ENCODE measurements around the gene AGXT. TPM values are rescaled to one million over a fixed set of nuclear protein-coding genes. Genes with fewer than 3 reads are reported as not detected.
A peak's percentile ranks its signal among the peaks of the same experiment; 100 is the strongest.

The AGXT gene
- total RNA-seq, 1 donor from 2014 or later: not detected

- no peak for DNase-seq
- Mint-ChIP-seq H3K27ac (ENCODE audit: unreplicated experiment) (no peak overlapping the region), H3K4me1 (ENCODE audit: low read depth, unreplicated experiment) (peaks cover 3% of the 10 kb centered on the region), H3K9me3 (ENCODE audit: unreplicated experiment) (no peaks in the 10 kb centered on the region), H3K4me3 (ENCODE audit: unreplicated experiment) (no peak overlapping the region), H3K27me3 (ENCODE audit: unreplicated experiment) (peaks cover 2% of the 10 kb centered on the region), H3K36me3 (ENCODE audit: unreplicated experiment) (no peaks in the 10 kb centered on the region)
- no peak for TF ChIP-seq CTCF (IDR thresholded peaks at IDR 0.05; ENCODE audit: partially characterized antibody, unreplicated experiment)
These were observed 17.5 kb downstream of the AGXT start for GRCh38 chr2:240886023-240886565.

DNA sequence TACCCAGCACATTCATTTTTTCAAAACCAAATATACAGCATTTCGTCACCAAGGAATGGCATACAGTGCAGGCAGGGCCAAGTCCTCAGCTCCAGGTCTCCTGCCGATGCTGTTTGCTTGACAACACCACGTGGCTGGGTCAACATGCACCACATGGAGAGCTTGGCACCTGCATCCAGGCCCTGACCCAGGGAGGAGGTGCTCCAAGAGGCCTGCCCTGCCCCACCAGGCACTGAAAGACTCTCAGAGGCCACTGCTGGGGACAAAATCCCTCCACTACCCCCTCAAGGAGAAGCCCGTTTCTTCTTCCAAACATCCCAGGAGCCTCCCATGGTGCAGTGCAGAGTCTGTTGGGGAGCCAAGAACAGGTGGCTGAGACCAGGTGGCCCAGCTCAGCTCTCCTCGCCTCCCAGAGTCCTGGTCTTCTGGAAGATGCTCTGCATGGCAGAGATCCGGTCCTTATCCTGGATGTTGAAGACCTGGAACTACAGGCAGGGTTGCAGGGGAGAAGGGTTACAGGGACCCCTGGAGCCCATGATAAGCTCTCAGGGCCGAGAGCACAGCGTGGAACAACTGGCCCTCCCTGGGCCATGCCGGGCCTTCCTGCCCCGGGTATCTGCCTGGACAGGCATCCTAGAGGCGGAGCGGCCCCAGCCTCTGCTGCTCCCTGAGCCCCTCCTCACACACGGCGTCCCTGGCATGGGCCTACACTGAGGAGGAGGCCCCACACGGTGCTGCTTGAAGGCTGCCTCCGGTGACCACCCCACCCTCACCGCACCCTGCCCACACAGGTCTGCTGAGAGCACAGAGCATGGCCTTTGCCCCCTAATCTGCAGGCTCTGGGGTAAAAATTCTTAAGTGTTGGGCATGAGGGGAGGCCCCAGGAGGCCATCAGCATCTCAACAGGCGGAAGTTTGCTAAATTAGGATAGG is 18.3 kb downstream of the AGXT start:
- peak; percentile 14 for DNase-seq
- Mint-ChIP-seq H3K4me3 (ENCODE audit: unreplicated experiment) (no peak overlapping the region), H3K36me3 (ENCODE audit: unreplicated experiment) (no peaks in the 10 kb centered on the region), H3K27me3 (ENCODE audit: unreplicated experiment) (peaks cover 2% of the 10 kb centered on the region), H3K27ac (ENCODE audit: unreplicated experiment) (no peak overlapping the region), H3K4me1 (ENCODE audit: low read depth, unreplicated experiment) (peaks cover under 1% of the 10 kb centered on the region), H3K9me3 (ENCODE audit: unreplicated experiment) (no peaks in the 10 kb centered on the region)
- TF ChIP-seq CTCF (IDR thresholded peaks at IDR 0.05; ENCODE audit: partially characterized antibody, unreplicated experiment): no peak

DNA sequence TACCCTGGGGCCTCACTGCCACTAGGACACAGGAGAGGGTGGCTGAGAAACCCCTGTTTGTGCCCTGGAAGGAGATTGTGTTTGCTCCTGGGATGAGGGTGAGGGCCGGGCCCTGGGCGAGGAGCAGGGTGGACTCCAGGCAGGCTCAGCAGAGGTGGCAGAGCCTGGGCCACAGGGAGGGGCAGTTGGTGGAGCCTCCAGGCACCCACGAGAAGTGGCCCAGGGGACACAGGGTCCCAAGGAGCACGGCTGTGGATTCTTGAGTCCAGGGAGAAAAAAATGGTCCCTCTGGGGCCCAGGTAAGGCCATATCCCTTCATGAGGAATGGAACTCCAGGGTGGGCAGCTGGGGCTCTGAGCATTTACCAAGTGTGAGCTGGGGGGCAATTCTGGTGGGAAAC is 19.0 kb downstream of the AGXT start:
- no peaks in the 10 kb centered on the region for H3K9me3 Mint-ChIP-seq (ENCODE audit: unreplicated experiment)
- no peak for TF ChIP-seq CTCF (IDR thresholded peaks at IDR 0.05; ENCODE audit: partially characterized antibody, unreplicated experiment)
- H3K4me1 Mint-ChIP-seq (ENCODE audit: low read depth, unreplicated experiment): no peaks in the 10 kb centered on the region
- H3K36me3 Mint-ChIP-seq (ENCODE audit: unreplicated experiment): no peaks in the 10 kb centered on the region
- peaks cover 2% of the 10 kb centered on the region for H3K27me3 Mint-ChIP-seq (ENCODE audit: unreplicated experiment)
- DNase-seq: no peak
- no peak overlapping the region for H3K4me3 Mint-ChIP-seq (ENCODE audit: unreplicated experiment)
- H3K27ac Mint-ChIP-seq (ENCODE audit: unreplicated experiment): no peak overlapping the region

DNA sequence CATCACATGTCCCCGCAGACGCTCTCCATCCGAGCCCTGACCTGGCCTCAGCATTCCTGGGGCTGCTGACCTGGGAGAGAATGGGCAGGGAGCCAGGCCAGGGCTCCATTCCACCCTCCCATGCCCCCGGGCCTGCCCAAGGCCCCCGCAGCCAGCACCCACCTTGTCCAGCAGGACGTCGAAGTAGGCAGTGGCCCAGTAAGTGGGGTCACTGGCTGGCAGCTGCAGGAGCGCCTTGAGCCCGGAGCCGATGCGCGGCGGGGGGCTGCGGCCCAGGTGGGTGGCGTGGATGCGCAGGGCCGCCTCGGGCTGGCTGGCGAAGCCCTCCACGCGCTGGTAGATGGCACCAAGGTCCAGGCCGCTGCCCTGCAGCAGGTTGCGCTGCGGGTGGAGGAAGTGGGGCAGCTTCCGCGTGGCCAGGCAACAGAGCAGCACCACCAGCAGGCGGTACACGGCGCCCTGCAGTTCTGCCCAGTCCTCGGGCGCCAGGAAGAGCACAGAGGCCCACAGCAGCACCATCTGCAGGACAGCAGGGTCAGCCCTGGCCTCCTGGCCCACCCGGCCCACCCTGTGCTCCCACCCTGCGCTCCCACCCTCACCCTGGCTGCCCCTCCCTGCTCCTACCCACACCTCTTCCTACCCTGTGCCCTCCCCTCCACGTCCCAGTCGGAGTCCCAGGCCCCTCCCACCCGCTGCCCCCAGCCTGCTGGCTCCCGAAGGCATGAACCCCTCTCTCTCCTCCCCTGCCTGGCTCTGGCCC is 19.7 kb downstream of the AGXT start:
- H3K4me1 Mint-ChIP-seq (ENCODE audit: low read depth, unreplicated experiment): no peaks in the 10 kb centered on the region
- no peak for TF ChIP-seq CTCF (IDR thresholded peaks at IDR 0.05; ENCODE audit: partially characterized antibody, unreplicated experiment)
- no peaks in the 10 kb centered on the region for H3K36me3 Mint-ChIP-seq (ENCODE audit: unreplicated experiment)

More for the DNA sequence above, 19.7 kb downstream of the AGXT start:
- Mint-ChIP-seq H3K4me3 (ENCODE audit: unreplicated experiment) (no peak overlapping the region), H3K9me3 (ENCODE audit: unreplicated experiment) (no peaks in the 10 kb centered on the region), H3K27me3 (ENCODE audit: unreplicated experiment) (peaks cover 2% of the 10 kb centered on the region), H3K27ac (ENCODE audit: unreplicated experiment) (no peak overlapping the region)
- peak; percentile 14 for DNase-seq

All from glutamatergic neuron (in vitro differentiated cells).